ENCODE measurements around the gene PTGER4.

GRCh38 chr5:40630126-40630525 lies 49.6 kb upstream of the PTGER4 start:
- TF ChIP-seq CTCF (IDR thresholded peaks at IDR 0.05) (no peak), POLR2A (IDR thresholded peaks at IDR 0.05) (no peak)
